Activated CD8-positive, alpha-beta memory T cell treated with anti-CD3 and anti-CD28 coated beads for 36 hours (primary cell): Measurements from ENCODE around the gene PER2. TPM values are rescaled to one million over a fixed set of nuclear protein-coding genes. Genes with fewer than 3 reads are reported as not detected.

Experiments used
- CTCF ChIA-PET: fragments of 350-600 bp; sonication (Branson Sonifier 250); formaldehyde crosslinking; loops from one replicate; lab custom pipeline; 2021; ENCODE audit warnings: antibody characterized with exemption; lab: Charles Lee
- POLR2A ChIA-PET: fragments of 350-600 bp; sonication (Branson Sonifier 250); formaldehyde crosslinking; loops from one replicate; lab custom pipeline; 2021; ENCODE audit warnings: antibody characterized with exemption; lab: Charles Lee
- total RNA-seq, 2 experiments: library from RNA; stranded (reverse); gene quantifications; one replicate each; pipeline ENCODE4 v1.2.3, GENCODE V29; 2021

PER2 gene
- total RNA-seq, 2 experiments from 2014 or later: 12.6 to 14.0 TPM

- ChIA-PET CTCF (no interaction called here), POLR2A (no interaction called here)
Measured at GRCh38 chr2:238225911-238226697, 62.3 kb downstream of the PER2 start.

- ChIA-PET CTCF (no interaction called here), POLR2A (no interaction called here)
Measured at GRCh38 chr2:238225121-238225520, 63.3 kb downstream of the PER2 start.

- ChIA-PET POLR2A (no interaction called here), CTCF (no interaction called here)
Measured at GRCh38 chr2:238224356-238225035, 63.9 kb downstream of the PER2 start.

GRCh38 chr2:238220892-238221521 lies 67.4 kb downstream of the PER2 start:
- POLR2A ChIA-PET: no interaction called here
- CTCF ChIA-PET: no interaction called here

GRCh38 chr2:238220274-238220891 lies 68.0 kb downstream of the PER2 start:
- ChIA-PET CTCF (no interaction called here), POLR2A (no interaction called here)

- ChIA-PET CTCF (no interaction called here), POLR2A (no interaction called here)
Measured at GRCh38 chr2:238216651-238217184, 71.7 kb downstream of the PER2 start.

GRCh38 chr2:238207006-238207405 lies 81.4 kb downstream of the PER2 start:
- ChIA-PET POLR2A (no interaction called here), CTCF (interaction anchor here (0.7 kb wide), 1 partner anchor 58 kb away, joined by 3 read pairs; no protein-coding TSS in a partner anchor)

- ChIA-PET POLR2A (interaction anchor here (0.6 kb wide), 1 partner anchor 1034 kb away, joined by 4 read pairs; no protein-coding TSS in a partner anchor), CTCF (no interaction called here)
Measured at GRCh38 chr2:238203973-238204683, 84.3 kb downstream of the PER2 start.

- ChIA-PET CTCF (interaction anchor here (1.0 kb wide), 1 partner anchor 9 kb away, joined by 3 read pairs; no protein-coding TSS in a partner anchor), POLR2A (interaction anchor here (0.6 kb wide), 1 partner anchor 1035 kb away, joined by 4 read pairs; no protein-coding TSS in a partner anchor)
Measured at GRCh38 chr2:238203094-238203972, 85.1 kb downstream of the PER2 start, which contains the start of gene ILKAP. Gene ILKAP (minus strand): TSS chr2:238203695. CDS start chr2:238203553, 142 bp downstream.

- CTCF ChIA-PET: interaction anchor here (0.6 to 1.0 kb wide), 3 partner anchors 8 to 562 kb away, joined by 3 read pairs; no protein-coding TSS in a partner anchor
- POLR2A ChIA-PET: interaction anchor here (0.6 to 0.9 kb wide), 4 partner anchors 19 to 165 kb away, joined by 3 to 9 read pairs (median 4); no protein-coding TSS in a partner anchor
Measured at GRCh38 chr2:238202326-238203093, 85.9 kb downstream of the PER2 start.

Other genes starting within 250 kb of the PER2 start
- 10 to 100 TPM; 87.1 to 88.0 TPM for gene SCLY, start 227.6 kb downstream of the PER2 start, total RNA-seq
- under 1 TPM; 0.04 TPM for gene ESPNL, start 188.3 kb downstream of the PER2 start, total RNA-seq
- gene KLHL30, start 149.9 kb downstream of the PER2 start, total RNA-seq: not detected
- under 1 TPM; 0.08 to 0.21 TPM for gene ERFE, start 129.6 kb downstream of the PER2 start, total RNA-seq
- gene ILKAP, start 84.9 kb downstream of the PER2 start, total RNA-seq: 10 to 100 TPM; 55.3 to 56.6 TPM
- gene HES6, start 48.6 kb downstream of the PER2 start, total RNA-seq: 1 to 10 TPM; 6.0 TPM
- gene TRAF3IP1, start 31.9 kb upstream of the PER2 start, total RNA-seq: 10 to 100 TPM; 14.2 to 16.3 TPM
- gene ASB1, start 138.3 kb upstream of the PER2 start, total RNA-seq: 10 to 100 TPM; 41.8 to 46.5 TPM